Ecto neural progenitor cell (in vitro differentiated cells): Measurements from ENCODE around the gene ZIM2.
"Not testable (repeated sequence)": the region's sequence is repeated elsewhere in the genome, so short reads cannot be mapped to it uniquely, and the experiment has no call there.

Source experiments
- DNase-seq: peaks from one replicate; pipeline ENCODE4 v3.0.0-alpha.2; 2018; ENCODE audit warnings: low spot score

ZIM2 gene

GRCh38 chr19:56840451-56841192, at the start of gene ZIM2, which contains the start of gene PEG3:
Gene ZIM2 (minus strand): TSS chr19:56840726. CDS start chr19:56824277, 16,449 bp downstream.
Gene PEG3 (minus strand): TSS chr19:56840726. CDS start chr19:56824655, 16,071 bp downstream.
- no peak for DNase-seq

DNA sequence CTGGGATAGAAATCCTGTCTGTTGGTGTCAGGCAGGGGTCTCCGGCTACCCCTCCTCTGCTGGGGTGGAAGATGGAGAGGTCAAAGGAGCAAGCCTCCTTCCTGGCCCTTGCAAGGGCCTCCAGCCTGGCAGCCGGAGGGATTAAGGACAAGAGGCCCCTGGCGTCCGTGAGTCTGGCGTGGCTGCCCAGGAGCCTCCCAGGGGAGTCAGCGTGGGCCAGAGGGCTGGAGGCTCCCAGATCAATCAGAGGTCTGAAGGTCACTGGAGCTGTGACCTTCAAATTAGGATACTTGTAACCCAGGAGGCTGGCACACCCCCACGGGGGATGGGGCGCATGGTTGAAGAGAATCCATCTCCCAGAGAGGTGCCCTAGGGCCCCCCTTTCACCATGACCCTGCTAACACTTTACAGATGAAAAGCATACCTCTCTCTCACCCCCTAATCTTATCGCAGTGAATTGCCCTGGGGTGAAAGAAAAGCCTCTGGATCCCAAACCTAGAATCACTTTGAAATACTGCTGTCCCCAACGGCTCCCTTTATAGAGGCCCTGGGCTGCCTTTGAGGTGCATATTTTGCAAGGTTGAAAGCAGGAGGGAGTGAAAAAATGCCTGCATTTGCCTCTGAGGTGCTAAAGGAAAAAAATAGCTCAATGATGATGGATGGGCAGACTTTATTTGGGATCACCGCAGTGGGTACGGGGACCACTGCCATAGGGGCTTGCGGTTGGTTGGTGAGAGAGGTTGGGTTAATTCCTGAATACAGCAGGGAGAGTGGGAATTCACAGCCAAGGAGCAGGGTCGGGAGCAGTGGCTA, 44.9 kb upstream of the ZIM2 start:
- no peak for DNase-seq

DNA sequence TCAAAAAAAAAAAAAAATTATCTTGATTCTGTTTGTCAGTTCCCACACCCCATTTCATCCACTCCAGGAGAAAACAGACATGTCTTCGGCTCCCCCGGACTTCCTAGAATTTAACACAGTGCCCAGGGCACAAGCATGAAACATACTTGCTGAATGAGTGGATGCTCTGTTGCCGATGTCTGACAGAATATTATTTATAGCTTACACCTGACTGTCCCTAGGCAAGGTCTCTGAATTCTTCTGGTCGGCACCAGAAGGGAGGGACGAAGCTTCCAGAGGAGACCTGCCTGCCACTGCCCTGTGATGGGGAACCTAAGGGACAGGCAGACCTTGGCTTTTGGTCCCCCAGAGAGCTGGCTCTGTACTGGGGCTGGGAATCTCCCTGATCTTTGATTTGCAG, 43.9 kb upstream of the ZIM2 start:
- DNase-seq: no peak

DNA sequence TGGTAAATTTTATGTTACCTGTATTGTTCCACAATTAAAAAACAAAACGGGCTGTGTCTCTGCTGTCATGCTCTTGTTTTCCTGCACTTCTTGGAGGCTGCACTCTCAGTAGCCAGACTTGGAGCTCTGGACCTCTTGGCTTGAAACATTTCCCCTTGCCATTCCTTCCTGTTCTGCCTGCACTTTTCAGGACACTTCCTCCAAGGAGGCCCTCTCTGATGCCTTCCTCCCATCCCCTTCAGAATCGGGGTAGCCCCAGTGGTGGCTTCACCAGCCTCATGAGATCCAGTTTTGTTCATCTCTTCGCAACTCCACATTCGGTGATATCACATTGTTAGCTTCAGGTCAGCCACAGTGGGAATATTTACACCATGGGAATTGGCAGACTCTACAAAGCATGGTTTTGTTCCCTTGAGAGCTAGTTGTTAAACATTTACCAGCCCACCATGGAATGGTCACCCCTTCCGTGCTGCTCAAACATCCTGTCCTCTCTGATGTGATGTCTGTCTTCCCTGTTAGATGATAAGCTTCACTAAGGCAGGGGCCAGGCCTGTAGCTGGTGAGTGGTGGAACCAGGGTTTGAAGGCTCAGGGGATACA, 40.2 kb upstream of the ZIM2 start:
- no peak for DNase-seq

DNA sequence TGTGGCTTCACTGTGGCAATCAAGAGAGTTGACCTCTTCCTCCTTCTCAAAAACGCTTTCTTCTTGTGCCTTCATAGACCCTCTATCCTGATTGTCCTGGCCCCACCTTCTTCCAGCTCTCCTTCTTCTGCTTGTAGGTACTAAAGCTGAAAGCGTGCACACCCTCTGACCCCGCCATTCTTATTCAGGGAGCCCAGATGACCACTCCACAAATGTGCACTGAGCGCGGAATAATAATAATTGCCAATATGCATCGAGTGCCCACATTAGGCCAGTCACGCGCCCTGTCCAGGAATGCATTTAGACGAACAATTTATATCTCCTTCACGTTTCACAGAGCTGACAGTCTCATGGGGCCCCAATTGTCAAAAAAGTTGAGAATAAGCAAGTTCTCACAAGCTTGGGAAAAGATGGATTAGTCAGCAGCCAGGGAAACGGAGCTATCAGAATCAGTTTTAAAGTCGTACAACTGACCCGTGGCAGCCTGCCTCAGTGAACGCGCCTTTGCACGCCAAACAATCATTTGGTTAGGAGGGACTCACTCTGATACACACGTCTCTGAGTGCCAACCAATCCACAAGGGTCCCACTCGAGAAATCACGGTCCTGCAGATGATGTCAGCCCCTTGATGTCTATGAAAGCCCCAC, 36.7 kb upstream of the ZIM2 start:
- no peak for DNase-seq

- no peak for DNase-seq
Measured at GRCh38 chr19:56875717-56876116, 35.2 kb upstream of the ZIM2 start.

DNA sequence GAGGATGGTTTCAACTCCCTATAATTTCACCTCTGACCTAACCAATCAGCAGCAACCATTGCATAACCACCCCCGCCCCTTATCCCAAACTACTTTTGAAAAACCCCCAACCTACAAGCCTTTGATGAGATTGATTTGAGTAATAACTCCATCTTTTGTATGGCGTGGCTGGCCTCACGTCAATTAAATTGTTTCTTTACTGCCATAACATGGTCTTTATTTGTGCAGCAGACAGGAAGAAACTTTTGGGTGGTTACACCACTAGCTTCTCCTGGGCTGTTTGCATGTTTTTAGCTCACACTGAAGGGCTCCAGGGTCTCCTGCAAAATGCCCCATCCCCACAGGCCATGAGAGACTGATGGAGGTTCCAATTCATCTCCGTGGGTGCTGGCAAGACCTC, 34.0 kb upstream of the ZIM2 start:
- DNase-seq: no peak

DNA sequence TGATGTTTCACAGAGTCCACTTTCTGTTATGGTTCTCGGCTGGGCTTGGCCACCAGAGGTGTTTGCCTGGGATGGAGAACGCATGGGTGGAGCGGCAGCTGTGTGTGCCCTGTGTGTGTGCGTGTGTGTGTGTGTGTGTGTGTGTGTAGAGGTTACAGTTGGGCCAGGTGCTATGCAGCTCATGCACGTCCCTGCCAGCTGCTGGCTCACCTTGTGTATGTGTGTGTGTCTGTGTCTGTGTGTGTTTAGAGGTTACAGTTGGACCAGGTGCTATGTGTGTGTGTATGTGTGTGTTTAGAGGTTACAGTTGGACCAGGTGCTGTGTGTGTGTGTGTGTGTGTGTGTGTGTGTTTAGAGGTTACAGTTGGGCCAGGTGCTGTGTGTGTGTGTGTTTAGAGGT, 33.0 kb upstream of the ZIM2 start:
- no peak for DNase-seq

GRCh38 chr19:56869886-56870285, 29.4 kb upstream of the ZIM2 start:
- DNase-seq: no peak

DNA sequence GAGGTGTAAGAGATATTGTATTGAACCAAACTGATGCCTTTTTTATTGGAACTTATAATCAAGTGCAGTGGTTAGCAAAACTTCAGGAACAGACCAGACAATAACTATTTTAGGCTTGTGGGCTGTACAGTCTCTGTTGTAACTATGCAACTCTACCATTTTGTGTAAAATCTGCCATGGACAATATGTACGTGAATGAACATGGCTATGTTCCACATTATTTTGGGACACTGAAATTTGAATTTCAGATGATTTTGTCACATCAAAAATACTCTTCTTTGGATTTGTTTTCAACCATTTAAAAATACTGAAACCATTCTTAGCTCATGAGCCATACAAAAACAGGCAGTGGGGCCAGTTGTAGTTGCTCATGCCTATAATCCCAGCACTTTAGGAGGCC, 27.9 kb upstream of the ZIM2 start:
- DNase-seq: no peak

DNA sequence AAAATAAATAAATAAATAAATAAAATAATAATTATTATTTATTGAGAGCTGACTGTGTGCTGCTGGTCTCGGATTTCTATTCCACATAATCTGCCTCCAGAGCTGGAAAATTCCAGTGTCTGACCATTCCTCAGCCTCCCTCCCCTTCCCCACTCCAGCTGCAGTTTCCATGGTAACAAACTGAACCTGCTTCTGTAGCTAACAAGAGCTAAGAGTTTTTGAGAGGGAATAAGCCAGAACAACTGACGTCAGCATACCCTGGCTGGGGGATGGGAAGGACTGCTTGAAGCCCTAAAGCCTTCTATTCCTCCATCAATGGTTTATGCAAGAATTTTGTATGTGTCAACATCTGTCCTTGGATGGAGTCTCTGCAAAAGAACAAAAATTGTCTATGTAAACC, 26.0 kb upstream of the ZIM2 start:
- DNase-seq: no peak

DNA sequence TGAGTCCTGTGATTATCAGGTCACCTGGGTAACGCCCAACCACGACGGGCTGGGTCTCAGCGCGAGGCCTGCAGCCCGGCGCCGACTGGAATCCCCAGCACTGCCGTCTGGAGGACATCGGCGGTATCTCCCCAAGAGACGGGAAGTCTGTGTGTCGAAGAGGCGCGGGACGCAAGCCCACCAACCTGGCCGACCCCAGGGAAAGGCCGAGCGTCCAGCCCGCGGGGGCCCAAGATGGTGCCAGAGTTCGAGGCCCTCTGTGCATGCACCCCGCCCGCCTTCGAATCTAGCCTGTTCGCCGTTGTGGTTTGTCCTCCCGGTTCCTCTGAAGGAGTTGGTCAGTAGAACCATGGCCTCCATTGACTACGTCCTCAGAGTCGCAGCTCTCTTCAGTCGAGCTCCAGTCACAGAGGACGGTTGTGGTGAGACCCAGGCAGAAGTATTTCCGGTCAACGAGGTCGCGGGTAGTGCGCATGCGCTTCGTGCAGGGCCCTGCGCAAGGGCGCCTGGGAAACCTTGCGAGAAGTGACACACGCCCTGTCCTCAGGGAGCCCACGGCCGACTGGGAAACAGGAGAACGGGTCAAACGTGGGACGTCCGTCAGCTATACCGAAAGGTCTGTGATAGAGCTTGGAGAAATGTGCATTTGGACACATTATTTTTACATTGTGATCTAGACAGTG, 24.1 kb upstream of the ZIM2 start:
- no peak for DNase-seq

GRCh38 chr19:56862741-56863140, 22.2 kb upstream of the ZIM2 start:
- no peak for DNase-seq

DNA sequence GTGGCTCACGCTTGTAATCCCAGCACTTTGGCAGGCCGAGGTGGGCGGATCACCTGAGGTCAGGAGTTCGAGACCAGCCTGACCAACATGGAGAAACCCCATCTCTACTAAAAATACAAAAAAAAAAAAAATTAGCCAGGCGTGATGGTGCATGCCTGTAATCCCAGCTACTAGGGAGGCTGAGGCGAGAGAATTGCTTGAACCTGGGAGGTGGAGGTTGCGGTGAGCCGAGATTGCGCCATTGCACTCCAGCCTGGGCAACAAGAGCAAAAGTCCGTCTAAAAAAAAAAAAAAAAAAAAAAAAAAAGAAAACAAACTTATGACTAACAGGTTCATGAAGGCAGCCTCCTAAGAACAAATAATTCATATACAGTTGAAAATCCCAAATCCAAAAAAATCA, 19.9 kb upstream of the ZIM2 start:
- DNase-seq: not testable (repeated sequence)

DNA sequence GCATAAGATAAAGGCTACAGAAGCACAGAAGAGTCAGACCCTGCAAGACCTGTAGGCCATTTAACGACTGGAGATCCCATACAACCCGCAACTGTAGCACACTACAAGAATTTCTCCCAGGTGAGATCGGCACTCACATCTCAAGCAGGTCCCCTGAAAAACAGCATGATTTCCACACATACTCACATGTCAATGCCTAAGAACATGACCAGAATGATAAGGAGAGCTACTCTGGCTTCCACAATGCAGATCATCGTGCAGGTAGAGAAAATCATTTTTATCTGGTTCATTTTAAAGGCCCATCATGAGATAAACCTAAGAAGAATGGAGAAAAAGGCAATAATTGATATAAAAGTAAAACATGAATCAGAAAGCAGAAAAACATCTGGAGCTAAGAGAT, 17.5 kb upstream of the ZIM2 start:
- DNase-seq: no peak

DNA sequence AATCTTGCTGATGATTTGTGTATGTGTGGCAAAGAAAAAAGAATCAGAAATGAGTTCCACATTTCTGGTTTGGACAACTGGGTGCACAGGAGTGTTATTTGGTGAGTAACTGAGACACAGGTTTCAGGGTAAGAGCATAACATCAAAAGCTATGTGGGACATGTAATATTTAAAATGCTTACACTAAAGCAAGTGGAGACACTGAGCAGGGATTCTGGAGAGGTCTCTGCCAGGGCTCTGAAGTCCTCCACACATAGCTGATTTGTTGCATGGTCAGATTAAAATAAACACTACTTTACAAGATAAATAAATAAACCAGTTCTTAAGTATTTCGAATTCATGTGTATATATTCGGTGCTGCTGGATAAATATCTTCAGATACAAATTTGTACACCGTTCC, 16.3 kb upstream of the ZIM2 start:
- DNase-seq: no peak

DNA sequence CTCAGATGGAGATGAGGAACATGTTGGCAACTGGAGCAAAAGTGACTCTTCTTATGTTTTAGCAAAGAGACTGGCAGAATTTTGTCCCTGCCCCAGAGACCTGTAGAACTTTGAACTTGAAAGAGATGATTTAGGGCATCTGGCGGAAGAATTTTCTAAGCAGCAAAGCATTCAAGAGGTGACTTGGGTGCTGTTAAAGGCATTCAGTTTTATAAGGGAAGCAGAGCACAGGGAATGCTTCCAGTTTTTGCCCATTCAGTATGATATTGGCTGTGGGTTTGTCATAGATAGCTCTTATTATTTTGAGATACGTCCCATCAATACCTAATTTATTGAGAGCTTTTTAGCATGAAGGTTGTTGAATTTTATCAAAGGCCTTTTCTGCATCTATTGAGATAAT, 11.8 kb upstream of the ZIM2 start:
- DNase-seq: not testable (repeated sequence)

GRCh38 chr19:56848166-56848565, 7.6 kb upstream of the ZIM2 start:
- DNase-seq: no peak

DNA sequence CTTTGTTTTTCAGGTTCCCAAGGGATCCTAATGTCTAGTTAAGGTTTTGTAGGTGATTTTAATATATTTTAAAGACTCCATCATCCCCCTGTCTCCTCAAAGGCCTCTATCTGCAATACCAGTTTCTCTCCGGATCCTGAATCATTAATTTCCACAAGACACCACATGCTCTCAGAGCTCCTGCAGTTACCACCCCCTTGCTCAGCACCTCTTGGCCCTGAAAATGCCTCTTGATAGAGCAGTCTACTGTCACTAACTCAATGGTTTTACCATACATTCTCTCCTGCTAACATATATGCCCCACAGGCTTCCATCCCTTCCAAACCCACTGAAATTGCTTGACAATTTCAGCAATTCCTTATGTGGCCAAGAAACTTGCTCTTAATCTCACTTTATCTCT, 1.9 kb upstream of the ZIM2 start:
- no peak for DNase-seq

DNA sequence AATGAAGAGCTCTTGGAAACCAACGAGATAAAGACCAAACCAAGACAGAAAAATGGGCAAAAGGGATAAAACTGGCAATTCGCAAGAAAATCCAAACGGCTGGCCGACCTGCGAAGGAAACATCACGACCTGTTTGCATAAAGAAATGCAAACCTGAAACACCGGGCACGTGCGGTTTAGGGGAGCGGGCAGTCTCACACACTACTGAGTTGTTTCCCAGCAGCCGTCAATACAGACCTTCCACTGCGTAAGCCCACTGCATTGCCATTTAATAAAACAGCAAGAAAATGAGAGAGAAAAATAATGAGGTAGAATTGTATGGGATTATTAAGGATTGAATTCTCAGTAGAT, 642 bp upstream of the ZIM2 start:
- no peak for DNase-seq

- no peak for DNase-seq
Measured at GRCh38 chr19:56839652-56840450, 675 bp downstream of the ZIM2 start.
